Trophoblast cell (in vitro differentiated cells and primary cell): ENCODE measurements around the gene PBOV1.

Source experiments
- DNase-seq, 2 donors: peaks; one replicate each; pipeline ENCODE4 v3.0.0-alpha.2; 2016
- H2AFZ ChIP-seq: 2 replicates; pipeline ENCODE4 v1.6.1; 2013; ENCODE audit warnings: low read length, moderate library complexity, mild to moderate bottlenecking; ENCODE audit not compliant: insufficient read depth, poor library complexity
- H2AK5ac ChIP-seq: 2 replicates; pipeline ENCODE4 v1.6.1; 2013; ENCODE audit warnings: mild to moderate bottlenecking, low read length
- H2BK120ac ChIP-seq: 2 replicates; pipeline ENCODE4 v1.6.1; 2013; ENCODE audit warnings: low read length, mild to moderate bottlenecking, moderate library complexity; ENCODE audit not compliant: insufficient read depth, poor library complexity
- H2BK12ac ChIP-seq: 2 replicates; pipeline ENCODE4 v1.6.1; 2013; ENCODE audit warnings: mild to moderate bottlenecking, low read length, moderate library complexity
- H2BK5ac ChIP-seq: 2 replicates; pipeline ENCODE4 v1.6.1; 2013; ENCODE audit warnings: low read length, low read depth, moderate library complexity, mild to moderate bottlenecking; ENCODE audit not compliant: poor library complexity
- H3K14ac ChIP-seq: 2 replicates; pipeline ENCODE4 v1.6.1; 2013; ENCODE audit warnings: mild to moderate bottlenecking, low read length
- H3K18ac ChIP-seq: 2 replicates; pipeline ENCODE4 v1.6.1; 2013; ENCODE audit warnings: mild to moderate bottlenecking, low read length
- H3K23ac ChIP-seq: 2 replicates; pipeline ENCODE4 v1.6.1; 2013; ENCODE audit warnings: low read length
- H3K27ac ChIP-seq: 2 replicates; pipeline ENCODE4 v1.5.1; 2013; ENCODE audit warnings: low read depth, mild to moderate bottlenecking, inconsistent platforms, low read length, moderate library complexity
- H3K27me3 ChIP-seq: 2 replicates; pipeline ENCODE4 v1.6.1; 2013; ENCODE audit warnings: inconsistent platforms, mild to moderate bottlenecking, low read length, moderate library complexity; ENCODE audit not compliant: insufficient read depth
- H3K36me3 ChIP-seq, 2 experiments: 1 replicate in 1 of 2; 2 replicates in 1 of 2; pipeline ENCODE4 v1.6.1; 2013; ENCODE audit warnings: low read length in 2 of 2, mild to moderate bottlenecking in 2 of 2, moderate library complexity in 1 of 2; ENCODE audit not compliant: insufficient read depth in 2 of 2, control insufficient read depth in 1 of 2
- H3K4ac ChIP-seq: 2 replicates; pipeline ENCODE4 v1.6.1; 2013; ENCODE audit warnings: low read depth, mild to moderate bottlenecking, low read length, moderate library complexity
- H3K4me1 ChIP-seq, 2 experiments: 1 replicate in 1 of 2; 2 replicates in 1 of 2; pipeline ENCODE4 v1.6.1; 2013; ENCODE audit warnings: low read length in 2 of 2, mild to moderate bottlenecking in 2 of 2, moderate library complexity in 1 of 2; ENCODE audit not compliant: insufficient read depth in 2 of 2, control insufficient read depth in 1 of 2
- H3K4me2 ChIP-seq: 2 replicates; pipeline ENCODE4 v1.6.1; 2013; ENCODE audit warnings: inconsistent platforms, mild to moderate bottlenecking, low read length, moderate library complexity
- H3K4me3 ChIP-seq: 2 replicates; pipeline ENCODE4 v1.5.1; 2013; ENCODE audit warnings: mild to moderate bottlenecking, low read depth, low read length, inconsistent platforms
- H3K79me1 ChIP-seq: one replicate; pipeline ENCODE4 v1.6.1; 2013; ENCODE audit warnings: low read length
- H3K79me2 ChIP-seq: 2 replicates; pipeline ENCODE4 v1.6.1; 2013; ENCODE audit warnings: low read length, mild to moderate bottlenecking; ENCODE audit not compliant: control insufficient read depth, insufficient read depth, poor library complexity
- H3K9ac ChIP-seq: 2 replicates; pipeline ENCODE4 v1.6.1; 2013; ENCODE audit warnings: mild to moderate bottlenecking, low read length
- H3K9me3 ChIP-seq: 2 replicates; pipeline ENCODE4 v1.6.1; 2013; ENCODE audit warnings: low read depth, mild to moderate bottlenecking, control low read depth, inconsistent platforms, low read length; ENCODE audit not compliant: insufficient read depth
- H4K12ac ChIP-seq: 2 replicates; pipeline ENCODE4 v1.6.1; 2013; ENCODE audit warnings: low read depth, mild to moderate bottlenecking, low read length, moderate library complexity
- H4K8ac ChIP-seq: 2 replicates; pipeline ENCODE4 v1.6.1; 2013; ENCODE audit warnings: low read depth, mild to moderate bottlenecking, low read length, moderate library complexity
- H4K91ac ChIP-seq: one replicate; pipeline ENCODE4 v1.6.1; 2013; ENCODE audit warnings: low read depth, mild to moderate bottlenecking, low read length, moderate library complexity
- WGBS: extraction: QIAGEN DNeasy Blood & Tissue Kit; methylation state at CpG from one replicate; pipeline ENCODE4 v1.1.7; 2013; ENCODE audit warnings: missing lambda C conversion rate; ENCODE audit not compliant: insufficient read length, insufficient coverage; ENCODE audit errors: extremely low coverage; 5-methylcytosine and 5-hydroxymethylcytosine counted together

PBOV1 gene

DNA sequence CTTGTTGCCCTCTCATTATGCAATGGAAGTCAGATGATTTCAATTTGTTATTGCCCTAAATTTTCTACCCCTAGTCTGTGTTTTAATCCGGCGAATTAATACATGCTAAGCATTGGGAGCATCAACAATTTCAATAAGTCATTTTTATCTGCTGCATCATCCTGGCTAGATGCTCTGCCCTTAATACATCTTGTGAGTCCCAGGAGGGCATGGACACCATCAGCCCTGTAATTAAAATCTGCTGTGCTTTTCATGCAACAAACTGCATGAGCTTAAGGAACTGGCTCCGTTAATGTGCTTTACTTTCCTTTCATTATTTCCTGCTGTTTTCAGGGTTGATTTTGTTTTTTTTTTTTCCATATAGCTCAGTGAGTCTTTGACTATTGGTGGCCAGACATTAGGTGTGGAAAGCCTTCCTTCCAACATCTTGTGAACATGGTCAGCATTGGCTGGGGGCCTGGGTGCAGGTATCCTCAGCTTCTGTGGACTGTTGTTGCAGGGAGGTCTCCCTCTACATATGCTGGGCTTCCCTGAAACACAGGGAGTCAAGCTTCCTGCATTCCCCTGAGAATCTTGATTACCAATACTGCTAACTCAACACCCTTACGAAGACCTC lies 8.5 kb upstream of the PBOV1 start:
- H3K79me1 ChIP-seq = no peaks in the 10 kb centered on the region
- no peak overlapping the region for H2BK12ac ChIP-seq
- H4K12ac ChIP-seq = no peak overlapping the region
- H3K4me2 ChIP-seq = no peak overlapping the region
- no peaks in the 10 kb centered on the region for H3K79me2 ChIP-seq
- no peak overlapping the region for H3K23ac ChIP-seq
- no peak overlapping the region for H2AK5ac ChIP-seq
- H3K36me3 ChIP-seq = no peaks in the 10 kb centered on the region
- H3K14ac ChIP-seq = no peak overlapping the region
- no peak overlapping the region for H4K8ac ChIP-seq
- DNase-seq = no peak
- no peaks in the 10 kb centered on the region for H3K4me1 ChIP-seq
- H2BK5ac ChIP-seq = no peak overlapping the region
- no peak overlapping the region for H3K4ac ChIP-seq
- H3K18ac ChIP-seq = no peak overlapping the region
- no peak overlapping the region for H3K27ac ChIP-seq
- H2AFZ ChIP-seq = no peak overlapping the region
- no peaks in the 10 kb centered on the region for H3K9me3 ChIP-seq
- WGBS = no CpG with 5 or more reads among the region's 4 CpGs
- H3K4me3 ChIP-seq = no peak overlapping the region
- no peaks in the 10 kb centered on the region for H3K27me3 ChIP-seq
- H4K91ac ChIP-seq = no peak overlapping the region
- no peak overlapping the region for H3K9ac ChIP-seq
- no peak overlapping the region for H2BK120ac ChIP-seq

DNA sequence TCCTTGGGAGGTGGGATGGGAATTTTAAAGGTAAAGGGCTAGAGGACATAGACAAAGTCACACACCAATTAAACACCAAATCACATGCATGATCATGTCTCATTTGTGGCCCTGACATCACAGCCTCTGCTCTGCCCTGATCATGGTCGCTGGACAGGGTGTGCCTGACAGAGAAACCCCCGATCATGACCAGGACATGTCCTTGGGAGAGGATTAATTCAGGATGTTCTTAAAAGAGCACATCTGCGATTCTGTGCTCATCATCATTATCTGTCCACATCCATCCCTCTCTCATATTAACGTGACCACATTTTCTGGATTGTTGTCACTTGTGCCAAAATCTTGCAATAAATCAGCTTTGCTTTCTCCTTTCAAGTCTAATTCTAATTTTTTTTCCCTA lies 7.7 kb upstream of the PBOV1 start:
- Histone ChIP-seq H4K91ac (no peak overlapping the region), H3K79me2 (no peaks in the 10 kb centered on the region), H2BK12ac (no peak overlapping the region), H3K4me3 (no peak overlapping the region), H3K9ac (no peak overlapping the region), H4K8ac (no peak overlapping the region), H3K79me1 (no peaks in the 10 kb centered on the region), H3K9me3 (no peaks in the 10 kb centered on the region), H3K18ac (no peak overlapping the region), H3K4ac (no peak overlapping the region), H3K14ac (no peak overlapping the region), H3K36me3 (no peaks in the 10 kb centered on the region), H3K4me1 (no peaks in the 10 kb centered on the region), H2AFZ (no peak overlapping the region), H3K4me2 (no peak overlapping the region), H2BK120ac (no peak overlapping the region), H2BK5ac (no peak overlapping the region), H3K23ac (no peak overlapping the region), H4K12ac (no peak overlapping the region), H3K27me3 (no peaks in the 10 kb centered on the region), H2AK5ac (no peak overlapping the region), H3K27ac (no peak overlapping the region)
- WGBS = no CpG with 5 or more reads among the region's 4 CpGs
- DNase-seq = no peak

GRCh38 chr6:138222901-138223546 lies 4.7 kb upstream of the PBOV1 start:
- DNase-seq = no peak
- H3K79me2 ChIP-seq = no peaks in the 10 kb centered on the region
- no peaks in the 10 kb centered on the region for H3K9me3 ChIP-seq
- no peak overlapping the region for H2AFZ ChIP-seq
- no peak overlapping the region for H4K8ac ChIP-seq
- no peak overlapping the region for H3K9ac ChIP-seq
- H3K36me3 ChIP-seq = no peaks in the 10 kb centered on the region
- no peak overlapping the region for H4K12ac ChIP-seq
- H2BK12ac ChIP-seq = no peak overlapping the region
- H3K27ac ChIP-seq = no peak overlapping the region
- H3K4me1 ChIP-seq = no peaks in the 10 kb centered on the region
- no peak overlapping the region for H3K18ac ChIP-seq
- H3K4ac ChIP-seq = no peak overlapping the region
- no peak overlapping the region for H3K23ac ChIP-seq
- H3K14ac ChIP-seq = no peak overlapping the region
- H3K4me2 ChIP-seq = no peak overlapping the region
- no peak overlapping the region for H2AK5ac ChIP-seq
- no peak overlapping the region for H3K4me3 ChIP-seq
- no peak overlapping the region for H2BK5ac ChIP-seq
- WGBS = no CpG with 5 or more reads among the region's 4 CpGs
- no peak overlapping the region for H4K91ac ChIP-seq
- H3K79me1 ChIP-seq = no peaks in the 10 kb centered on the region
- no peaks in the 10 kb centered on the region for H3K27me3 ChIP-seq
- H2BK120ac ChIP-seq = no peak overlapping the region

DNA sequence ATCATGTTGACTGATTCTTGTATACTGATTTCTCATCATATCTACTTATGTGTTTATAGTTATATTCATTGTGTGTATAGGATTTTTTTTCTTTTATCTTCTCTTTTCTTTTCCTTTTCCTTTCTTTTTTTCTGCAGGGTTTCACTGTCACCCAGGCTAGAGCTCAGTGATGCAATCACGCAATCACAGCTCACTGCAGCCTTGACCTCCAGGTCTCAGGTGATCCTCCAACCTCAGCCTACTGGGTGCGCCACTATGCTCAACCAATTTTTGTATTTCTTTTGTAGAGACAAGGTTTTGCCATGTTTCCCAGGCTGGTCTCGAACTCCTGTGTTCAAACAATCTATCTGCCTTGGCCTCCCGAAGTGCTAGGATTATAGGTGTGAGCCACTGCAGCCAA lies 1.6 kb upstream of the PBOV1 start:
- Histone ChIP-seq H3K36me3 (no peaks in the 10 kb centered on the region), H2BK5ac (no peak overlapping the region), H4K91ac (no peak overlapping the region), H3K27ac (no peak overlapping the region), H3K4me1 (no peaks in the 10 kb centered on the region), H4K8ac (no peak overlapping the region), H3K18ac (no peak overlapping the region), H2BK12ac (no peak overlapping the region), H3K4me2 (no peak overlapping the region), H3K9ac (no peak overlapping the region), H3K4ac (no peak overlapping the region), H3K4me3 (no peak overlapping the region), H2AFZ (no peak overlapping the region), H3K23ac (no peak overlapping the region), H4K12ac (no peak overlapping the region), H3K9me3 (no peaks in the 10 kb centered on the region), H2AK5ac (no peak overlapping the region), H3K79me2 (no peaks in the 10 kb centered on the region), H3K14ac (no peak overlapping the region), H3K79me1 (no peaks in the 10 kb centered on the region), H3K27me3 (no peaks in the 10 kb centered on the region), H2BK120ac (no peak overlapping the region)
- WGBS = no CpG with 5 or more reads among the region's 4 CpGs
- DNase-seq = no peak
